Cerebellar nuclear complex (tissue), 1 donor: ENCODE data around the gene TPM3.
"Not testable (repeated sequence)": the region's sequence is repeated elsewhere in the genome, so short reads cannot be mapped to it uniquely, and the experiment has no call there.

Source experiments
- DNase-seq, 2 experiments: peaks; one replicate each; lab custom pipeline; 2025; lab: John Stamatoyannopoulos, UW

Gene TPM3

GRCh38 chr1:154191990-154192461 lies at the start of gene TPM3:
TSS of gene TPM3 (minus strand) at chr1:154192100. CDS start at chr1:154192018, 82 bp downstream.
- DNase-seq, result no peak

GRCh38 chr1:154240294-154240833 lies 48.5 kb upstream of the TPM3 start:
- no peak for DNase-seq

GRCh38 chr1:154239491-154239890 lies 47.6 kb upstream of the TPM3 start:
- DNase-seq, result no peak

DNA sequence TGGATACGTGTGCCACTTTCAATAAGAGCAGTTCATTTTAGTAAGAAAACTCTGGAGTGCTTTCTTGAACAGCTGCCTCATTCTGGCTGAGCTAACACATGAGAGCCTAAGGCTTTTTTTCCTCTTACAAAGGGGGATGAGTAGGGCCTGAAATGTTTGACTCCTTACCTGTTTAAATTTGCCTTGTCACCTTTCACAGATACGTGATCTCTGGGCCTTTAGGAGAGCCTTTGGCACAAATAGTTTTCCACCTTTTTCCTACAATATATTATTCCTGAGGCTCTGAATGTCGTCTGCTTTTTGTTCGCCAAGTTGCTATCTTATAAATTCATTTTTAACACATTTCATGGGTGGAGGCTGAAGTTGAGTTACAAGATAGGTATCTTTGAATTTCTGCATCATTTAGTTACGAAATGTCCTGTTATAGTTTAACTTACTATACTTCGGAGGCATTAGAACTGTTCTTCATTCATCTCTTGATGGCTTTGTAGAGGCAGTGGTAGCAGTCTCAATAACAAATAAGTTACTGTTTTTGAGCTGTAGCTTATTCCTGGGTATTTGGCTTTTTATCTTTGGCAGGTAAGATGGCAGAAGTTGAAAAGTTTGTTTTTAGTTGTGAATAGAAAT lies 46.1 kb upstream of the TPM3 start:
- DNase-seq, result no peak

DNA sequence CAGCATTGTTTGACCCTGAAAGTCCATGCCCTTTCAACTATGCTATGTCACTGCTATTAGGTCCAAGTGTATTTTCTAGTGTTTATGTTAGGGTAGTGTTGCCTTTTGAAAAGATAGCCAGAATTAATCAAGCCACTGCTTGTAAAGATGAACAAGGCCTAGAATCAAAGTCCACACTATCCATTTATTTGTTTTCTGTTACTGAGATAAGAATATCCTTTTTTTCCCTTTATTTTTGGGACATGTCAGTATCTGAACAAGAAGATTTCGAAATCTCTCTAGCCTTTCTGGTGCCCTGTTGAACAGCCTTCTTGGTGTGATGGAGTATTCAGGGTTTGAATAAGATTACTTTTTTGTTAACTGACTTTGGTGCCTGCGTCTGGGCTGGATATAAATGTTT lies 45.5 kb upstream of the TPM3 start:
- no peak for DNase-seq

DNA sequence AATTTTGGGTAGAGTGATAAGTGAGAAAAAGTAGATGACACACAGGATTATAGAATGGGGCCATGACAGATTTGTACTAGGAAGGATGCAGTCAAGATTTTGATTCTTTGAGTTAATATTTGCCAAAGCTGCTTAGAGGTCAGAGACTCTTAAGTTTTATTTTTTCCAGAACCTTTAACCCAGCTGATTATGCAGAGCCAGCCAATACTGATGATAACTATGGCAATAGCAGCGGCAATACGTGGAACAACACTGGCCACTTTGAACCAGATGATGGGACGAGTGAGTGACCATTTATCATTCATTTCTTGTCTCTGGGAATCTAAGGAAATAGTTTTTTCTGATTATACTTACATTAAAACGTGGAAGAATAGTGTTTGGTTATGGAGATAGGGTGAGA lies 45.0 kb upstream of the TPM3 start:
- DNase-seq, result no peak

DNA sequence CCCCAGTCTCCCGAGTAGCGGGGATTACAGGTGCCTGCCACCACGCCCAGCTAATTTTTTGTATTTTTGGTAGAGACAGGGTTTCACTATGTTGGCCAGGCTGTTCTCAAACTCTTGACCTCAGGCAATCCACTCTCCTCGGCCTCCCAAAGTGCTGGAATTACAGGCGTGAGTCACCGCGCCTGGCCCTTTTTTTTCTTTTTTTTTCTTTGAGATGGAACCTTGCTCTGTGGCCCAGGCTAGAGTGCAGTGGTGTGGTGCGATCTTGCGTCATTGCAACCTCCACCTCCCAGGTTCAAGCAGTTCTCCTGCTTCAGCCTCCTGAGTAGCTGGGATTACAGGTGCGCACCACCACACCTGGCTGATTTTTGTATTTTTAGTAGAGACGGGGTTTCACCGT lies 41.2 kb upstream of the TPM3 start:
- DNase-seq, result not testable (repeated sequence)

DNA sequence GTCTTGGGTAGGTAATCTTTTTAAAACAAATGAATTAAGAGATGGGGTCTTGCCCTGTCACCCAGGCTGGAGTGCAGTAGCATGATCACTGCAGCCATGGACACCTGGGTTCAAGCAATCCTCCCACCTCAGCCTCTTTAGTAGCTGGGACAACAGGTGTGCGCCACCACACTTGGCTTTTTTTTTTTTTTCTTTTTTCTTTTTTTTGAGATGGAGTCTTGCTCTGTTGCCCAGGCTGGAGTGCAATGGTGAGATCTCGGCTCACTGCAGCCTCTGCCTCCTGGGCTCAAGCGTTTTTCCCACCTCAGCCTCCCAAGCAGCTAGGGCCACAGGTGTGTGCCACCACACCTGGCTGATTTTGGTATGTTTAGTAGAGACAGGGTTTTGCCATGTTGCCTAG lies 39.2 kb upstream of the TPM3 start:
- DNase-seq, result not testable (repeated sequence)

- no peak for DNase-seq
These were observed 33.5 kb upstream of the TPM3 start for GRCh38 chr1:154225370-154225769.

DNA sequence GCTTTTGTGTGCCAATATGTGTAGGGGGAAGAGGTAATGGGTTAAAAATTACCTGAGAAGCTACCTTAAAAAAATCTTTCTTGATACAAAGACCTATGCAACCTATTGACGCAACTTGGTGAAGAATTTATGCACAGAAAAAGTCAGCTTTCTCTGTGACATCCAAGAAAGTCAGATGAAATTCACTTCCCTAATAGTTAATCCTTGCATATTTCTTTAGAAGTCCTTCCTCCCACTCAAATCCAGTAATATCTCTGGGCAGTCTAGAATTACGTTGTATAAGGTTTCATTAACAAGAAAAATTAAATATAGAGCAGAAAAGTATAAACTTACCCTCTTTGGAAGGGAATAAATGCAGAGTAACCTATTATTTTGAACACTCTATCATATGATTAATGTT lies 31.7 kb upstream of the TPM3 start:
- no peak for DNase-seq

GRCh38 chr1:154222918-154223317 lies 31.0 kb upstream of the TPM3 start:
- DNase-seq, result no peak

GRCh38 chr1:154222518-154222917 lies 30.6 kb upstream of the TPM3 start:
- DNase-seq, result no peak

- DNase-seq, result no peak
These were observed 29.5 kb upstream of the TPM3 start for GRCh38 chr1:154221278-154222001.

GRCh38 chr1:154220970-154221277 lies 29.0 kb upstream of the TPM3 start:
- no peak for DNase-seq

GRCh38 chr1:154220071-154220969 lies 28.4 kb upstream of the TPM3 start, which contains the start of gene UBAP2L:
TSS of gene UBAP2L (plus strand) at chr1:154220955. CDS start at chr1:154225124, 4,169 bp downstream.
- peak; percentile 96 to 100 for DNase-seq

- no peak for DNase-seq
These were observed 27.6 kb upstream of the TPM3 start for GRCh38 chr1:154219541-154219940.

DNA sequence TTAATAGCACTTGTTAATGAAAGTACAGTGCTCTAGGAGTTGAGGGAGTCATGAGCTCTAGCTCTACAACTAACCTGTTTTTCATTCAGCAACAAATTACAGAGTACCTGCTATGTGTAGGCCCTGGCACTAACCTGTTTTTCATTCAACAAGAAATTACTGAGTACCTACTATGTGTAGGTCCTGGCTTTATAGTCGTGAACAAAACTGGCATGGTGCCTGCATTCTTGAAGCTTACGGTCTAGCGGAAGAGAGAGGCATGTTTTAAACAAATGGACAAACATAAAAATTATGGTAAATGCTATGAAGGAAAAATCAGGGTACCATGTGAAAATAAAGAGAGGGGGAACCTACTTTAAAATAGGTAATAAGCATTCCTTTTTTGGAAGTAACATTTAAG lies 26.6 kb upstream of the TPM3 start:
- DNase-seq, result no peak

GRCh38 chr1:154213274-154213673 lies 21.4 kb upstream of the TPM3 start:
- DNase-seq, result no peak

DNA sequence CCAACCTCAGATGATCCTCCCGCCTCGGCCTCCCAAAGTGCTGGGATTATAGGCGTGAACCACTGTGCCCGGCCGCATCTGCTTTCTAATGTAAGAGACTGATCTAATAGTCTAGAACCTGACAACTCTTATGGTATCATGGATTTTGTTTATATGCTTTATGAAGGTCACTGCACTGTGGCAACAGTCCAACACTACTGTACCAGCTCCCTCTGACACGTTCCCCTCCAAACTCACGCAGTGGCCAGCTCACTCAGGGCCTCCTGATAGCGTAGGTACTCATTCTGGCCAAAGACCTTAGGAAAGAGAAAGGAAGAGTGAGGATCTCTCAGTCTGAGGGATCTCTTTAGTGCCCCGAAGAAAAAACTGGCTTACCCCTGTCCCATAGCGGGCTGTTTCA lies 20.2 kb upstream of the TPM3 start:
- no peak for DNase-seq

DNA sequence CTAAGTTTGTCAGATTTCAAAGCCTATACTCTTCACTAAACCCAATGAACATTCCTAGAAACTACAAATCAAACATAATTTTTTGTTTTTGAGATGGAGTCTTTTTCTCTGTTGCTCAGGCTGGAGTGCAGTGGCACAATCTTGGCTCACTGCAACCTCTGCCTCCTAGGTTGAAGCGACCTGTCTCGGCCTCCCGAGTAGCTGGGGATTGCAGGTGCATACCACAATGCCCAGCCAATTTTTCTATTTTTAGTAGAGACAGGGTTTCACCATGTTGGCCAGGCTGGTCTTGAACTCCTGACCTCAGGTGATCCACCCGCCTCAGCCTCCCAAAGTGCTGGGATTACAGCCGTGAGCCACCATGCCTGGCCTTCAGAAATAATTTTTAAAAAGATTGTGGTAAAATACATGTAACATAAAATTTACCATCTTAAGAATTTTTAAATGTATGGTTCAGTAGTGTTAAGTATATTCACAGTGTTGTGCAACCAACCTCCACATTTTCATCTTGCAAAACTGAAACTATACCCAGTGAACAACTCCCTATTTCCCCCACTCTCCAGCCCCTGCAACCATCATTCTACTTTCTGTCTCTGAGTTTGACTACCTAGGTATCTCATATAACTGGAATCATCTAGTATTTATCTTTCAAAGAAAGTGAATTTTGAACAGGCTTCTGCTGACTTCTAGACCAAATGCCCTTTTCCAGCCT lies 16.9 kb upstream of the TPM3 start:
- DNase-seq, result no peak

DNA sequence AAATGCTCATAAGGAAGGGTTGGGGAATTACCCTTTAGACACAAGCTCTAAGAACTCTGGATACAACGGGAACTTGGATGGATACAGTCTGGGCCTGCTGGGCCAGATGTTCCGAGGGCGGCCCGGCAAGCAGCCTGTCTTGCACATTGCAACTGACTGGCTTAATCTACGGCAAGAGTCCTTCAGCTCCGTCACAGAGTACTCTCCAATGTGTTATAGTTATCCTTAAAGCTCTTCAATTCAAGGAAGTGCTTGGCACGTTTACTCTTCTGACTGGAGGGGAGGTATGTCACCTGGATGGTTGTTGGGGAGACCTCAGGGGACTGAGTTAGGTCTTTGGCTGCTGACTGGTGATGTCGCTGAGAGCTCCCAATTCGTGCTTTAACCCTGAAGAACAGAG lies 15.4 kb upstream of the TPM3 start:
- no peak for DNase-seq

GRCh38 chr1:154206196-154206595 lies 14.3 kb upstream of the TPM3 start, which contains the start of gene CFAP141:
TSS of gene CFAP141 (minus strand) at chr1:154206333. CDS start at chr1:154206307, 26 bp downstream.
- no peak for DNase-seq
